SHP77 (cell line): ENCODE data around the gene AOX1.
"Not testable (repeated sequence)": the region's sequence is repeated elsewhere in the genome, so short reads cannot be mapped to it uniquely, and the experiment has no call there.

Source experiments
- DNase-seq, 2 experiments: peaks; one replicate each; lab custom pipeline; 2025; lab: John Stamatoyannopoulos, UW

The AOX1 gene

DNA sequence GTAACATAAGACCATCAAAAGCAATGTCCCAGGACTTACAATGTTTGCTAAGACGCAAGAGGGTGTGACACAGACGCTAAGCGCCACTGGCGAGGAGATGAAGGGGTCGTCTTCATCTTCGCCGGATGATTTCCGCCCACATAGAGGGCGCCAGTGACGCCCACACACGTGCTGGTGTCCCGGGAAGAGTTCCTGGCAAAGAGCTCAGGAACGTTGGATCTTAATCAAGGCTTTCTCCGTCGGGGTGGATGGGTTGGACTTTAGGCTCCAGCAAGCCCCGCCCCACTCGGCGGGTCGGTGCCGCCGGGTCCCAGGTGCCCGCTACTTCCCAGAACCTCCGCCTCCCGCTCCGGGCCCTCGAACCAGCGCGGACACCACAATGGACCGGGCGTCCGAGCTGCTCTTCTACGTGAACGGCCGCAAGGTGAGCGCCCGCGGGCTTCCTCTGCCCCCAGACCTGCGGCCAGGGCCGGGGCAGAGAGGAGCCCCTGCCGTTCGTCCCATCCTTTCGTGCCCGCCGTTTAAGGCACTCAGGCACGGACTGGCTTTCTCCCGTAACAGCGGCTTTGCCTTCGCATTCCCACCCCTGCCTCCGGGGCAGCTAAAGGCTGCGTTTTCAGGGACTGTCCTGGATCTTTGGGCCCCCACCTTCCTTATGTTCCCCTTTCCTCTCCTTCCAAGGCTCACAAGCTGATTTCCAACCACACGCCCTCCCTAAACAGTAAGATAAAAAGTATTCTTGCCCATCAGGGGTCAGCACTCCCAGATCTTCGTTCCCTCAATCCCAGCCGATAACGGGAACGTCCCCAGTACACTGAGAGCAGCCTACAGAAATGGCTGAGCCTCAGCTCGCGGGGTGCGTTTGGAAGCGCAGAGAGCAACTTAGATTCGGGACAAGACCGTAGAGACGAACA, at the start of gene AOX1:
Gene AOX1 (plus strand): TSS at position 285 of the 914 bp plus-strand sequence. CDS start 95 bp downstream, at position 380.
- DNase-seq = no peak

DNA sequence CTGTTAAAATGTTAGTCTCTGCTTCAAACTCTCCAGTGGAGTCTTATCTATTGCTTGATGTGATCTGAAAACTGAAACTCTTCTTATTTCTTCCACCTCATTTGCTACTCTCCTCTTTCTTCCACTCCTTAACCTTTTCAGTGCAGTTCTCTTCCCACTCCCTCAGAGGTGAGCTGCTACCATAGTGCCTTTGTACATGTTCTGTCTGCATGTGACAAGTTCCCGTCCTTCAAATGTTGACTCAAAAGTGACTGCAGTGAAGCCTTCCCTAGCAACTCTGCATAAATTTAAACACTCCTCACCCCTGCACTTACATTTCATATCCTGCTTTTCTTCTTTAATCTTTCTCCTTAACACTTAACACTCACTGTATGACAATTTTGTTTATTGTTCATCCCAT, 47.7 kb upstream of the AOX1 start:
- DNase-seq = no peak

DNA sequence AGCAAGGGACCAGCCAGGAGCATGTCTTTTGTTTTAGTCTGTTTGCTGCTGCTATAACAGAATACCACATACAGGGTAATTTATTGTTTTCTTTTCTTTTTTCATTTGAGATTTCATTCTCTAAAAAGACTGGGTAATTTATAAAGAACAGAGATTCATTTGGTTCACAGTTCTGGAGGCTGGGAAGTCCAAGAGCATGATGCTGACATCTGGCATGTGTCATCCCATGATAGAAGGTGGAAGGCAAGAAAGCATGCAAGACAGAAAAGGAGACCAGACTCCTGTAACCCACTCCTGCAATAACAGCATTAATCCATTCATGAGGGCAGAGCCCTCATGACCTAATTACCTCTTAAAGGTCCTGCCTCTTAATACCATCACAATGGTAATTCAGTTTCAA, 45.0 kb upstream of the AOX1 start:
- DNase-seq = no peak

DNA sequence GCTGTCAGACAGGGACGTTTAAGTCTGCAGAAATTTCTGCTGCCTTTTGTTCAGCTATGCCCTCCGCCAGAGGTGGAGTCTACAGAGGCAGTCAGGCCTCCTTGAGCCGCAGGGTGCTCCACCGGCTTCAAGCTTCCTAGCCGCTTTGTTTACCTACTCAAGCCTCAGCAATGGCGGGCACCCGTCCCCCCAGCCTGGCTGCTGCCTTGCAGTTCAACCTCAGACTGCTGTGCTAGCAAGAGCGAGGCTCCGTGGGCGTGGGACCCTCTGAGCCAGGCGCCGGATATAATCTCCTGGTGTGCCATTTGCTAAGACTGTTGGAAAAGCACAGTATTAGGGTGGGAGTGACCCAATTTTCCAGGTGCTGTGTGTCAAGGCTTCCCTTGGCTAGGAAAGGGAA, 19.2 kb upstream of the AOX1 start:
- not testable (repeated sequence) for DNase-seq

DNA sequence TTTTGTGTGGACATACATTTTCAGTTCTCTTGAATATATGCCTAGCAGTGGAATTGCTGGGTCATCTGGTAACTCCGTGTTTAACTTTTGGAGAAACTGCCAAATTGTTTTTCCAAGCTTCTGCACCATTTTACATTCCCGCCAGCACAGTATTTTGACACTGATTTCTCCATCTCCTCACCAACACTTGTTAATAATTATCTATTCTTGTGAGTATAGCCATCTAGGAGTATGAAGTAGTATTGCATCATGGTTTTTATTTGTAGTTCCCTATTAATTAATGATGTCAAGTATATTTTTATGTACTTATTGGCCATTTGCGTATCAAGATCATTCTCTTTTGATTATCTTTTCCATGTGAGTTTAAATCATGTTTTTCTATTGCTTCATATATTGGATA, 17.9 kb upstream of the AOX1 start:
- no peak for DNase-seq

DNA sequence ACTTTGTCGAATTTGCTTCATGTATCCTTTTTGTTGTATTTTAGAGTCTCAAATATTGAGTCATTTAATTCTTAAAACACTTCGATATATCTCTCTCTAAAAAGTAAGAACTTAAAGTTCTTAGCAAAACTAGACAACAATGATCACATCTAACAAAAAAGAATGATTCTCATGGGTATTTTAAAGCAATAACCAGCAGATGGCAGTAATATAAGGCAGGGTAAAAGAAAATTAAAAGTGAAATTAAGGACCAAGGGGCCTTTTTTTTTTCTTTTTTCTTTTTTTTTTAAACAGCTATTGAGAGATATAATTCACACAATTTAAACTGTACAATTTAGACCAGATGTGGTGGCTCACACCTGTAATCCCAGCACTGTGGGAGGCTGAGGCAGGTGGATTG, 9.9 kb upstream of the AOX1 start:
- no peak for DNase-seq

DNA sequence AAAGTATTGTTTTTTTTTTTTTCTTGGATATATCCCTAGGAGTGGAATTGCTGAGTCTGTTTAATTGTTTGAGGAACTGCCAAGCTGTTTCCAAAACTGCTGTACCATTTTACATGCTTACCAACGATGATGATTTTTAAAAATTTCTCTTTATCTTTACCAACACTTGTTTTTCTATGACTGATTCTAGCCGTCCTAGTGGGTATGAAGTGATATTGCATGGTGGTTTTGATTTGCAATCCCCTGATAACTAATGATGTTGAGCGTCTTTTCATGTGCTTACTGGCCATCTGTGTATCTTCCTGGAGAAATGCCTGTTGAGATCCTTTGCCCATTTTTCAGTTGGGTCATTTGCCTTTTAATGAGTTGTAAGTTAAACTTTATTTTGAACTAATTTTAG, 8.8 kb upstream of the AOX1 start:
- no peak for DNase-seq

DNA sequence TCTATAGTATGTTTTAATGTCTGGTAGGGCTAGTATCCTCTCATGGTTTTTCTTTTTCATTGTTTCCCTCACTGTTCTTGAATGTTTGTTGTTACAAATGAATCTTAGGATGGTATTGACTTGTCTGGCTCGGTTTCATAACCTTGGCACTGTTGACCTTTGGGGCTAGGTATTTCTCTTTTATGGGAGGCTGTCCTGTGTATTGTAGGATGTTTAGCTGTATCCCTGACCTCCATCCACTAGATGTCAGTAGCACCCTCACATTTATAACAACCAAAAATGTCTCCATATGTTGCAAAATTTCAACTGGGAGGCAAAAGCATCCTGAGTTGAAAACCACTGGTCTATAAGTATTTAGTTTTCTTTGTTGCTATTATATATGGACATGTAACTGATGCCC, 7.0 kb upstream of the AOX1 start:
- DNase-seq = peak in 1 of 2 experiments; percentile 1

DNA sequence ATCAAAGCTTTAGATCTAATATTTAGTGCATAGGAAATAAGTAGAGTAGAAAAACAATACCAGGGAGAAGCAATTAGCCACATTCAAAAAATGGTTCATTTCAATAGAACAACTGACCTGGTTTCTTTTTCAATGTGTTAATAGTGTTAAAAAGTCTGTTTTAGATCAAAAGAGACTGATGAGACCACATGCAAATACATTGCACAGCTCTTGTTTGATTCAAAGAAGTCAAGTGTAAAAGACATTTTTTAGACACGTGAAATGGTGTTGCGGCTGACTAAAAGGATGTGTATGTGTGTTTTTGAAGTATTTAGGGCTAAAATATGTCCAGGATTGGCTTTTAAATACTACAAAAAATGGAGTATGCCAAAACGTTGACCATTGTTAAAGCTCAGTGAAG, 1.2 kb upstream of the AOX1 start:
- DNase-seq = no peak

DNA sequence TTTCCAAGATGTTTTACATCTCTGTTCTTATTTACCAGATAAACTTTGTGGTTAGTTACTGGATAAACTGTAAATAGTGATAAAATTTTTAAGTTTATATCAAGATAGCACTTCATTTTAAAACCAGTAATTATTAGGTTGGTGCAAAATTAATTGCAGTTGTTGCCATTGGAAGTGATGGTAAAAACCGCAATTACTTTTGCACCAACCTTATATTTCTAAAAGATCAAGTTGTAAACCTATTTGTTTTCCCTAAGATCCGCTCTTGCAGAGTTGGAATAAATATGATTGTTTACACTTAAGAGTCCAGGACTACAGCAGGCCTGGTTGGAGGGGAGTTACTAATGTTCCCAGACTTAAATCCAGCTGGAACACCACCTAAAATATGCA, 479 bp upstream of the AOX1 start:
- DNase-seq = no peak

DNA sequence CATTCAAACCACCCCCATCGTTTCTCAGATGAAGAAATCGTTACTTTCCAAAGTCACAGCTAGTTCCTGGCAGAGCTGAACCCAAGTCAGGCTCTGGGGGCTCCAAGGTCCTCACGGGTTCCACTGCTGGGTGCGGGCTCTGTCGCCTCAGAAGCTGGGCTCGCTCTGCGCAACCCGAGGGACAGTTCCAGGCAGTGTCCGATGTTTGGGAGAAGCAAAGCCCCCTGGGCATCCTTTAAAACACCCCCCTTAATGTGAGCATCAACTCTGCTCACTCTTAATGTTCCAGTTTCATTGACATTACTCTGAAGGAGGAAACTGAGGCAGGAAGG, 796 bp downstream of the AOX1 start:
- DNase-seq = no peak

DNA sequence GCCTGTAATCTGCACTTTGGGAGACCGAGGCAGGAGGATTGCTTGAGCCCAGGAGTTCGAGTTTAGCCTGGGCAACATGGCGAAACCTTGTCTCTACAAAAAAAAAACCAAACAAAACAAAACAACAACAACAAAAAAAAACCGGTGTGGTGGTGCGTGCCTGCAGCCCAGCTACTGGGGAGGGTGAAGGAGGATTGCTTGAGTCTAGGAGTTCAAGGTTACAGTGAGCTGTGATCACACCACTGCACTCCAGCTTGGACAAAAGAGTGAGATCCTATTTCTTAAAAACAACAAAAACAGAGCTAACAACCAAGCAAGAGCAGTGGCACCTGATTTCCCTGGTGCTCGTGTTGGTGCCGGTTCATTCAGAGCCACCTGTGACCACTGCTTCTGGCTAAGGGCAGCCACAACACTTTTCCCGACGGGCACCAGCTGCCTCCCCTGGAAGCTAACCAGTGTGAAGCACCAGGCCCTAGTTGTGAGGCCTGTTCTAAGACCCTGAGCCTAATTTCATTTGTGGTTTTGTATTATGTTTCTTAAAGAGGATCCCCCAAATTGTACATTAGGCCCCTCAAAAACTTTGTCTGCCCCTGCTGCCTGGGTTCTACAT, 1.3 kb downstream of the AOX1 start:
- no peak for DNase-seq

DNA sequence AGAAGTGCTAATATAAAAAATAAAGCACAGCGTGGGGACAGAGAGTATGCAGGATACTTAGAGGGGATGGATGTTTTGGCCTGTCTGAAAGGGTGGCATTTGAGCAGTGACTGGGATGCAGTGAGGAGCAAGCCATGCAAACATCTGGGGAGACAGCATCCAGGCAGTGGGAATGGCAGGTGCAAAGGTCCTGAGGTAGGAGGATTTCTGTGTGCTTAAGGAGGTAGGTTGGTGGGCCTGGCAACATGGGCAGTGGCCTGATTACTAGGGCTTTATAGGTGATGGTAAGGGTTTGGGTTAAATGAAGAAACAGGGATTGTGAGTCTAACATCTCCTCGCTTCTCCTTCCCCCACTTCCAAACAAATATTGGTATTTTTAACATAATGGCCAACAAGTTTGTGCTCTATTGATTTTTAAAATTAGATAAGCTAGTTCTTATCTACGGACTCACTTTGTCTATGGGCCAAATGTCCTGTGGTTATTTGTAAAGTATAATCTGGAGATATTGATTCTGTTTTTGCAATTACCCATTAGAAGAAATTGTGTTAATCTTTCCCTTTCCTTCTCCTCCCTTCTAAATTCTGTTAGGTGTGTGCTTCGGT, 2.4 kb downstream of the AOX1 start:
- no peak for DNase-seq

DNA sequence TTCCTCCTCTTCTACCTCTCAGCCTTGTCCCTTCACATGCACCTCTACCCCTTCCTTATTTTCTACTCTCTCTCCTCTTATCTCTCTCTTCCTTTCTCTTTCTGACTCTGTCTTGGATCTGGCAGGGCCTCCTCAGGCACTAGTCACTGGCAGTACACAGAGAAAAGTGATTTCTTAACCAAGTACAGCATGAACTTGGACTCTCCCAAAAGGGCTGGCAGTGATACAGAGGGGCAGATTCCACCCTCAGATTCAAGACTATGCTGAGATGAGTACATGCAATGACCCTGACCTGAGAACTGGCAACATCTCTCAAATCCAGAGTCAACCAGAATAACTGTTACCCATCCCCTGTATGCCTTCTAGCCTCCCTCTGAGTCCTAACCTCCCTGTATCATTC, 4.3 kb downstream of the AOX1 start:
- DNase-seq = no peak

DNA sequence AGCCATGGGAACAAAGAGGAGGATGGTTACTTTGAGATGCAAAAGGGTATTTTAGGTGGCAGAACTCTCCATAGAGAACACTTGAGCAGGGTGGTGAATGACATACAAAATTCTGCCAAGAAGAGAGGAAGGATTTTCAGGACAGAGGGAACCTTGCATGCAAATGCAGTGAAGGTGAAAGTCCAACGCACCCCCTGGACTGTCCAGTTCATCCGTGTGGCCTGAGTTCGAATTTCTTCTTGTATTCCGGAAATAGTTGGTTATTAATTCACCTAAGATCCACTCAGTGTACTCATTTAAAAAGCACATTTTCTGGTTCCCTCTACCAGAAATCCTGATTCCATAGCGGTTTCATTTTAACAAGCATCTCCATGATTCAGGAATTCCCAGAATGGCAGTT, 5.5 kb downstream of the AOX1 start:
- no peak for DNase-seq

DNA sequence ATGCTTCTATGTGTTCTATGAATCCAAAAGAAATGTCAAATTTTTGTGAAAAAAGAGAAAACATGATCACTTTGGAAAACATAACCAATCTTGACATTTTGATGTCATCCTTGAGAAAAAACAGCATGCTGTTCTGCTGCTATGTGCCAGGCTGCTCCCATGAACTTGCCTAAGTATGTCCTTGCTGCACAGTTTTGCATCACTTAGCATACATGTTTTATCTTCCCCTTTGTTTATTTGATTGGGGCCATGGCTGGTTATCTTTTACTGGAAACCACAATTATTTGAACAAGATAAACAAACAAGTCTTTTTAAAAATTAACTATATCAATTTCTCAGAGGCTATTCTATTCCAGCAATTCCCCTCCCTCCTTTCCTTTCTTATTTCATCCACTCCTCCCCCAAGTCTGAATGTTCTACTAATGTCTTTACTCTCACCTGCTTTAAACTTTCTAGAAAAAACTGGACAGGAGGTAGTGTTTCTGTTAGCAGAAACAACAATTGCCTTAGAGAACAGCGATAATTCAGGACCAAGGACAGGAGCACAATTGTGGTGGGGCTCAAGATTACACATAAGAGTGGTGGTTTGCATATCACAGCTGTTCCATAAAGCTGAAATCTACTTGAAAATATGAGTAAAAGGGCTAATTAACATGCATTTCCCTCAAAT, 6.7 kb downstream of the AOX1 start:
- DNase-seq = no peak

DNA sequence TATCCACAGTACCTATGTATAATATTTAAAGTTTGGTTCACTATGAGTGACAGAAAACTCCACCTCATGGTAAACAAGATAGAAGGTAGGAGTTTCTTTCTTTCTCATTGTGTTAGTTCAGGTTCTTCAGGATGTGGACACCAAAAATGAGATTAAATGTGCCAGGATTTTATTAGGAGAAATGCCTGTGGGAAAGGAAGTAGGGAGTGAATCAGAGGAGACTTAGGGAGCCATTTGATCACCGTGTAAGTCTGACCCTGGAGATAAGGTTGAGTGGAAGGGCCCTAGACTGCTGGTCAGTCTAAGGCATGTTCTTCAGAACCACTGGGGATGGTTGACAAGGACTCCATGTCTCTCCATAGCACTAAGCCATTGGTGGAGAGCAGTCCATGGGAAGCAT, 8.1 kb downstream of the AOX1 start:
- DNase-seq = no peak

DNA sequence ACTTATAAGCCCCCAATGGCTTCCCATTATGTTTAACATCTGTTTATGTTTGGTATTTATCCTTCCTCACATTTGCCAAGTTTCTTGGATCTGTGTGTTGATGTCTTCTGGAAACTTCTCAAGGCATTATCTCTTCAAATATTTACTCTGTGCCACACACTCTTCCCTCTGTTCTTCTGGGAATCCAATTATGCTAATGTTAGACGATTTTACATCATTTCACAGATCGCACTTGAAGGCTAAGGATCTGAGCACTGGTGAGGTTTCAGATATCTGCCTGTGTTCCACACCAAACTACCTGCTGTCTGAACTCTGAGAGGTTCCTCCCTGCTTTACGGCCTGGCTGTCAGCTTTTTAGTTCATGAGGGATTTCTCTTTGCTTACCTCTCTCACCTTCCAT, 10.1 kb downstream of the AOX1 start:
- DNase-seq = no peak

DNA sequence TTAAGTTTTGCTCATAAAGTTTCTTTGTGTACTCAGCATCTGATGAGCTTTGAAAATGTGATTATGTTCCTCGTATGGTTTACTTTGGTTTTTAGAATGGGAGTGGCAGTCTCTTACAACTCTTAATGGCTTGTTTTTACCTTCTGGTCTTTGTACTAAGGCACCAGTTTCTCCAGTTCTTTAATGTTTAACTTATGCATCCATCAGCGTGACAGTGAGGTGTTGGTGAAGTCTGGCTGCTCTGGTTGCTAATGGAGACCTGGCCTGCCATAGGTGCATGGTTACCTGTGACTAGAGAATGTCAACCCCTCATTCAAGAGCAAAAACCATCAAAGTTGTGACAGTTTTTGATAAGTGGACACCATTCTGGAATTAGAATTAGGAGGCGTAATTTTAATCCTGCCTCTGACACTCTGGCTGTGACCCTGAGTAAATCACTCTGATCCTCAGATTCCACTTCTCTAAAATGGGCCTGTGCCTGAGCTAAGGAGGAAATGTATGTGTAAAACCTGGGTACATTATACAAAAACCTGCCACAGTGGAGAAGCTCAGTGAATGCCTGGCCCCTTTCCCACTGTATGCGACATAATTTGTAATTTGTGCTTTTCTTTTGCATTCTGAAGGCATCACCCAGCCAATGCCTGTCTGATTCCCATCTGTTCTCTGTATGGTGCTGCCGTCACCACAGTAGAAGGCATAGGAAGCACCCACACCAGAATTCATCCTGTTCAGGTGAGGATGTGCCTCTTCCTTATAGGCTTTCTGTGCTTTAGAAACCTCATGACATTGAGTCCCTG, 11.2 kb downstream of the AOX1 start:
- no peak for DNase-seq

DNA sequence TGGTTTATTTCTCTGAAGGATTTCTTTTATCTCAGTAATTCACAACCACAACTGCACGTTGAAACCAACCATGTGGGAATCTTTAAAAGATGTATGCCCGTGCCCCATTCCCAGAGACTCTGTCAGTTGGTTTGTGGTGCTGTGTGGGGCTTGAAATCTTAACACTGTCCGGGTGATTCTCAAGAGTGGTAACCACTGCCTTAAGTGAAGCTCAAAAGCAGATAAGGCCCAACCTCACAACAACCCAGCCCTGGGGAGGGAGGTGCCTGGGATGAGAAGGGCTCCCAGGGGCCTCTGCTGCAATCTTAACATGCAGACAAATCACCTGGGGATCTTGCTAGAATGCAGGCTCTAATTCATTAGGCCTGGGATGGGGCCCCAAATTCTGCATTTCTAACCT, 13.4 kb downstream of the AOX1 start:
- DNase-seq = no peak

DNA sequence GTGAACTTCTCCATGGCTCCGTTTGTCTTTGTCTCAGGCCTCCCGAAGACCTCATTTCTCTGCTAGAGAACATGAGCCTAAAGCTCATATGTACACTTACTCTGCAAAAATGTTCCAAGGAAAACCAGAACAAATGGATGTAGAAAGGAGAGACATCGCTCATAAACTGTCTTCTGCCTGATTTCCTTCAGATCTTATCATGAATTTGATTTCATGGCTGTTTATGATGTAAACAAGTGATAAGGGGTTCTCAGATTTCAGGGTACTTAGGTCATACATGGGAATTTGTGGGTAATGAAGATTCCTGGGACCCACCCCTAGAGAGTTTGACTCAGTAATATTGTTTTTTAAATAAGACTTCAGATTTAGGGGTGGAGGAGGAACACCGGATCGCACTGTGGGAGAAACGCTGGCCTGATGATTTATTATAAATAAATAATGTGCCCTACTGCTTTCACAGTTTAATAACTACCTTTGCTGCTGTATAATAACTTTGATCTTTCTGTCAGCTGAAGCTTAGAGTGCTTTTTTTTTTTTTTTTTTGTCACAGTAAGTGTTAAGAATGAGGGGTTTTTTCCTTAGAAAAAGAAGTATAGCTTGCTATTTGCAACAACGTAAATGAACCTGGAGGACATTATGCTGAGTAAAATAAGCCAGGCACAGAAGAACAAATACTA, 14.9 kb downstream of the AOX1 start:
- DNase-seq = no peak
